SKM-1 (cell line): ENCODE results near the gene TEX19.
"Not testable (repeated sequence)": the region's sequence is repeated elsewhere in the genome, so short reads cannot be mapped to it uniquely, and the experiment has no call there.

Experiments
- DNase-seq: peaks from one replicate; lab custom pipeline; 2025; ENCODE audit not compliant: unreplicated experiment; lab: John Stamatoyannopoulos, UW

TEX19 gene

GRCh38 chr17:82334204-82334621, 24.8 kb upstream of the TEX19 start:
- no peak for DNase-seq

- DNase-seq = no peak
Observed at GRCh38 chr17:82334622-82335394, 24.2 kb upstream of the TEX19 start.

- no peak for DNase-seq
Observed at GRCh38 chr17:82338858-82339633, 20.0 kb upstream of the TEX19 start.

- no peak for DNase-seq
Observed at GRCh38 chr17:82339634-82340580, 19.1 kb upstream of the TEX19 start.

- no peak for DNase-seq
Observed at GRCh38 chr17:82342361-82343079, 16.5 kb upstream of the TEX19 start.

- DNase-seq = no peak
Observed at GRCh38 chr17:82343560-82343959, 15.5 kb upstream of the TEX19 start.

- DNase-seq = no peak
Observed at GRCh38 chr17:82344175-82344907, 14.7 kb upstream of the TEX19 start.

- no peak for DNase-seq
Observed at GRCh38 chr17:82345151-82345976, 13.7 kb upstream of the TEX19 start.

GRCh38 chr17:82346342-82347300, 12.4 kb upstream of the TEX19 start:
- no peak for DNase-seq

- DNase-seq = not testable (repeated sequence)
Observed at GRCh38 chr17:82347994-82348393, 11.1 kb upstream of the TEX19 start.

- DNase-seq = no peak
Observed at GRCh38 chr17:82348434-82348833, 10.6 kb upstream of the TEX19 start.

- DNase-seq = no peak
Observed at GRCh38 chr17:82348866-82349265, 10.2 kb upstream of the TEX19 start.

GRCh38 chr17:82349287-82349701, 9.8 kb upstream of the TEX19 start:
- no peak for DNase-seq

- no peak for DNase-seq
Observed at GRCh38 chr17:82350182-82351030, 8.6 kb upstream of the TEX19 start.

GRCh38 chr17:82351254-82351712, 7.8 kb upstream of the TEX19 start:
- DNase-seq = no peak

- DNase-seq = peak; percentile 80
Observed at GRCh38 chr17:82351713-82352488, 7.1 kb upstream of the TEX19 start.
